ENCODE measurements around the gene ATF1.

- no peak for TF ChIP-seq CTCF (IDR thresholded peaks at IDR 0.05; ENCODE audit: insufficient read depth, low read depth, low read length)
- no peak for TF ChIP-seq EZH2 (IDR thresholded peaks at IDR 0.05; ENCODE audit: insufficient read depth, low read length)
Observed at GRCh38 chr12:50862316-50862715, 98.4 kb downstream of the ATF1 start.
